Measurements from ENCODE around the gene PSMG1.
"Not testable (repeated sequence)": the region's sequence is repeated elsewhere in the genome, so short reads cannot be mapped to it uniquely, and the experiment has no call there.

Gene PSMG1

DNA sequence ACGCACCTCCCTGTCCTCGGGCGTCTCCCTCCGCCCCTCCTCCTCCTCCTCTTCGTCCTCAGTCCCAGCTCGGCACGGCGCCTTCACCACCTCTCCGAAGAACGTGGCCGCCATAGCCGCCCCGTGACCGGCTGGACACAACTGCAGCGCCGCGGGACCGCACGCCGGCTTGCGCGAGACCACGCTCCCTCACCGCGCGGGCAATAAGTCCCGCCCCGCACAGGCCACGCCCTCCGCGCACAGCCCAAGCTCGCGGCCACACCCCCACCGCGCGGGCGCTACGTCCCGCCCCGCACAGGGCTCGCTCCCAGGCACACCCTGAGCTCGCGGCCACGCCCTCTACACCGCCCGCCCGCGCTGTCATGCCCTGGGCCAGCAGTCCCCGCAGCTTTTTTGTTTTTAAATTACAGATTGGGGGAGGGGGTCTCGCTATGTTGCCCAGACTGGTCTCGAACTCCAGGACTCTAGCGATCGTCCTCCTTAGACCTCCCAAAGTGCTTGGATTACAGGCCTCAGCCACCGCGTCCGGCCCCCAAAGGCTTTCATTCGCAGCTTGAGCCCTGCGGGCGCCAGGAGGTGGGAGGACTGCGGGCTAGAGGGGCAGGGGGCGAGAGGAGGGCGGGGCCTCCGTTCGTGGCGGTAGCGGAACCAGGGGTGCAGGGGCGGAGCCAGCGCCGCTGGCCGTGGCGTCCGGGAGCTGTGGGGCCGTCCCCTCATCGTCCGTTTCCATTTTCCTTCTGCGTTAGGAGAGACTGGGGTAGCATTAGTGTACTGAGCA lies at the start of gene PSMG1:
Gene PSMG1 (minus strand): TSS at position 180 of the 778 bp plus-strand sequence. CDS start 66 bp downstream, at position 114.
- peak; percentile 73 to 96 (median 92) for DNase-seq
- intact Hi-C loops (cut with DNase I) = loop anchor here (2.0 to 5.0 kb wide), 2 partner anchors 129 to 203 kb away; partner anchors contain the start of gene BRWD1

DNA sequence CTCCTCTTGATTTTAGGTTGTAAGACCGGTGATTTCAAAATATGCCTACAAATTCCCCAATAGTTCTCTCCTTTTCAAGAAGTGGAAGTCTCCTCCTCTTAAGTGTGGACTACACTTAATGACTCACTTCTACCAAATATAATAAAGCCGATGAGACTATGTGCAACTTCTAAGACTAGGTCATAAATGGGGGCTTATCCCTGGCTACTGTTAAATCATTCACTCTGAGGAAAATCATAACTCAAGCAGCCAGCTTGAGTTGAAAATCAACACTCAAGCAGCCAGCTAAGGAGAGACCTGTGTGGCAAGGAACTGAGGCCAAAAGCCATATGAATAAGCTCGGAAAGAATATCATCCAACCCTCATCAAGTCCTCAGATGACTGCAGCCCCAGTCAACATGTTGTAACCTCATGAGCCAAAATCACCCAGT lies 49.6 kb upstream of the PSMG1 start:
- intact Hi-C loops (cut with DNase I) = no loop called here
- no peak for DNase-seq

DNA sequence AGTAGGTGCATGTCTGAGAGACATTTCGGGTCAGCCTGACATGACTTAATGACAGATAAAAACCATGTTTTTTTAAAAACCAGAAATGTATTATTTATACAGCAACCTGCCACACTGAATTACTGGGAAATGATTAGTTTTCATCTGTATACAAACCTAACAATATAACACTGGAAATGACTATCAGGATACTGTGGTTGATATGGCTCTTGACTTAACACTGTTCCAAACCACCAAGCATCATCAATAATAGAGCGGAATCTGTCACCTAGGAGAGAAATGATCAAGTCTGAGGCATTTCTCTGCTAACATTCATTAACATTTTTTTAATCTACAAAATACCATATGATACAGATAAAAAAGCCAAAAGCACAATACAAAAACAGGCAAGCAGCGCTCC lies 41.7 kb upstream of the PSMG1 start:
- intact Hi-C loops (cut with DNase I) = no loop called here
- DNase-seq = no peak

DNA sequence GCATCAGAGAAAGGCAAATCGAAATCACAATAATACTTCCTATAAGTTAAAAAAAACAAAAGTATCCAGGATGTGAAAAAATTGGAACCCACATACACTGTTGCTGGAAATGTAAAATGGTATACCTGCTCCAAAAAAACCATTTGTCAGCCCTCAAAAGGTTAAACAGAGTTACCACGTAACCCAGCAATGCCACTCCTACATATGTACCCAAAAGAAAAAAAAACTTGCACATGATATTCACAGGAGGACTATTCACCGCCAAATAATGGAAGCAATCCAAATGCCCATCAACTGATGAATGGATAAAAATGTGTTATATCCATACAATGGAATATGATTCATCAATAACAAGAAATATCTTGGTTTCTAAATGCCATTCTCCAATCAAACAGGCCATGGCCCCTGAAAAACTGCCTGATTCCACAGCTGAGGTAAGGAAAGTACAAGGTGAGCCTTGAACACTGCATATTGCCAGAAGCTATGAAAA lies 38.8 kb upstream of the PSMG1 start:
- intact Hi-C loops (cut with DNase I) = no loop called here
- no peak for DNase-seq

GRCh38 chr21:39221282-39221996 lies 38.2 kb upstream of the PSMG1 start:
- intact Hi-C loops (cut with DNase I) = no loop called here
- no peak for DNase-seq

DNA sequence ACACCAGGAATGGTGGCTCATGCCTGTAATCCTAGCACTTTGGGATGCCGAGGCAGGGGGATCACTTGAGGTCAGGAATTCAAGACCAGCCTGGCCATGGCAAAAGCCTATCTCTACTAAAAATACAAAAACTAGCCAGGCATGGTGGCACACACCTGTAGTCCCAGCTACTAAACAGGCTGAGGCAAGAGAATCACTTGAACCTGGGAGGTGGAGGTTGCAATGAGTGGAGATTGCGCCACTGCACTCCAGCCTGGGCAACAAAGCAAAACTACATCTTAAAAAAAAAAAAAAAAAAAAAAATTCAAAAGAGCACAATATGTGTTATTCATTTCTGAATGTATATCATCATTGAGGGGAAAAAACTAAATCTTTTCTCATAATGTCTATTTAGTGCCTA lies 37.6 kb upstream of the PSMG1 start:
- DNase-seq; intact Hi-C loops (cut with DNase I): not testable (repeated sequence)

- intact Hi-C loops (cut with DNase I) = no loop called here
- DNase-seq = peak in 20 of 42 donors; percentile 7 to 60 (median 26)
Measured at GRCh38 chr21:39220150-39220549, 36.9 kb upstream of the PSMG1 start.

- intact Hi-C loops (cut with DNase I) = no loop called here
- no peak for DNase-seq
Measured at GRCh38 chr21:39218082-39218409, 34.8 kb upstream of the PSMG1 start.

DNA sequence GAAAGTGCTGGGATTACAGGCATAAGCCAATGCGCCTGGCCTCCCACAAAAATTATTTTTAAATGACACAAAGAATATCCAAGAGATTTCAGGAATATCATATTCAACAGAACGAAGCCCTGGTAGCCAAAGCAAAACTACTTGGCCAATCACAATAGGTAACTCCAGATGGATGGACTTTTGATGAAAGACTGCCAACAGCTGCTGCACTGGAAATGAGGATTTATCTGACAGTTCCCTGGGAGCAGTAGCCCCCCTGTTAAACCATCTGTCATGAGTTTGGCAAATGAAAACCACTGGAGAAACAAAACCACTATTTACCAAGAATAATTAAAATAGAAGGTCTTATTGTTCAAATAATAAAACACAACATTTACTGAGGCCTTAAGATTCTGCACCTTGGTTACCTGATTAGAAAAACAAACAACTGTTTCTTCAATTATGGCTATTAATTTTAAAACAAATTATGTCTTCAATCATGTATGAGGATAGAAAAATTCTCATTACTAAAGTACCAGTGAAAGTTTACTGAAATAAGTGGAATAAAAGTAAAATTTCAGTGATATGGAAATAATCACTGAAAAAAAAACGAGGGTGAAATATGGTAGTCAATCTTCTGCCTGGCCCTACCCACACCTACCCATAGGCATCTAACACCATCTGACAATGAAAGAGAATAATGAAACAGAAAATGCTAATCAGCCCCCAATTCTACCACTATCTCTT lies 34.3 kb upstream of the PSMG1 start:
- no peak for DNase-seq
- intact Hi-C loops (cut with DNase I) = no loop called here

DNA sequence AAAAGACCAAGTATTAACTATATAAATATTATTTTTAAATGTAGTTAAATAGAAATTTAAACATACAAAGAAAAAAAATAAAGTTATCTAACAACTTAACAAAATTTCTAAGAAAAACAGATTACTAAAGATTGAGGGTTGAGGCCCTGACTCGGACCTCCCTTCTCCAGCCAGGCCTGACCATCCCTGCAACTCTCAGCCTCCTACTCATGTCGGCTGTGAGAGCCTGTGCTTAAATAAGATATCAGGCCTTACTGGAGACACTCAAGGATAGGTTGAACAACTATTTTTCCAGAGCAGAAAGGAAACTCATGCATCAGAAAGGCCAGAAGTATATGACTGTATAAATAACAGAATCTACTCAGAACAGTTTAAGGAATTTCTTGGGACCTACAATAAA lies 33.0 kb upstream of the PSMG1 start:
- intact Hi-C loops (cut with DNase I) = no loop called here
- DNase-seq = no peak

DNA sequence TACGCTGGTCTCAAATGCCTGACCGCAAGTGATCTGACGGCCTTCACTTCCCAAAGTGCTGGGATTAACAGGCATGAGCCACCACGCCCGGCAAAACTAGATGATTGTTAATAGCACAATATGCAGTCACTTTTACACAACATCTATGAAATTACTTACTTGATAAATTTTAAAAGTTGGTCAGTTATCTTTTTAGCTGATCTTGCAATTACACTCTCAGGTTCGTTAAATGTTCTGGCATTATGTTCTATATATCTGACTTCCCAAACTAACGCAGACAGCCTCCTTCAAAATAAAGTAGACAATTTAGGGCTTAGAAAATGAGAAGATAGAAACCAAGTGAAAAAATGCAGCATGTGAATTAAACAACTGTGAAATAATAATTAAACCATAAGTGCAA lies 31.8 kb upstream of the PSMG1 start:
- DNase-seq = no peak
- intact Hi-C loops (cut with DNase I) = no loop called here

DNA sequence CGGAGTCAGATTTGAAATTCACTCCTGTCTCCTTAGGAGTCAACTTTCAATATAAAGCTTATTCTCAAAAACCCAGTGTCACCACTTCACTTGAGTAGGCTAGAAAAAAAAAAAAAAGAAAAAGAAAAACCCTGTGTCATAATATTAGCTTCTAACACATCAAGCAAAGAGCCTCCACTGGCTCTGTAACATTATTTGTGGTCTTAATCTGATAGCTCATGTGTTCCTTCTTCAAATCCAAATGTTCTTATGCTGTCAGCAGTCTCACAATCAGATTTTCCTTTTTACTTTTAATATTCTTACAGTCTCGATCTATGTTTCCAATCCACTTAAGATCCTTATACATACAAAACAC lies 26.1 kb upstream of the PSMG1 start:
- DNase-seq = no peak
- intact Hi-C loops (cut with DNase I) = no loop called here

- no peak for DNase-seq
- intact Hi-C loops (cut with DNase I) = no loop called here
Measured at GRCh38 chr21:39208624-39209333, 25.5 kb upstream of the PSMG1 start.

- no peak for DNase-seq
- intact Hi-C loops (cut with DNase I) = no loop called here
Measured at GRCh38 chr21:39204134-39204533, 20.9 kb upstream of the PSMG1 start.

GRCh38 chr21:39198800-39199199 lies 15.5 kb upstream of the PSMG1 start:
- intact Hi-C loops (cut with DNase I) = no loop called here
- DNase-seq = no peak

DNA sequence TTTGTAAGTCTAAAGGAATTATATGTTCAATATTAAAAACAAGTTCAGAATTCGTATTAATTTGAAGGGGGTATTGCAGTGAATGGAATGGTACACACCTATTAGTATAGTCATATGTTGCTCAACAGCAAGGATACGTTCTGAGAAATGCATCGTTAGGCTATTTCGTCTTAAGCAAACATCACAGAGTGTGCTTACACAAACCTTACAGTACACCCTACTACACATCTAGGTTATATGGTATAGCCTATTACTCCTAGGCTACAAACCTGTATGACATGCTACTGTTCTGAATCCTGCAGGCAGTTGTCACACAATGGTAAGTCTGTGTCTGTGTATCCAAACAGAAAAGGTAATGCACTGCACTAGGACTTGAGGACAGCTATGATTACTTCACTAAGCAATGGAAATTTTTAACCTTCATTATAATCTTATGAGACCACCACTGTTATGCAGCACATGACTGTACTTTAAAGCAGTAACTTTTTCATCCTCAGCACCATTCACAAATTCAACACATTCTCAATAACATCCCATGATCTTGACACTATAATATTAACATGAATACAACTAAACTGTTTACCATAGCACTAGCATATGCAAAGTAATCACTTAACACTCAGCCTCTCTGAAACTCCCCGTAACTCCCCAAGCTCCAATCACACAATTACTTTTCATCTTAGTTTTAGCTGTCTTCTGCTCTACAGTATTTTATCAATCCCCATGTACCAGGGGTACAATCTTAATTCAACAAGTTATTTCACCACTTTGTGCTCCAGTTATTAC lies 14.4 kb upstream of the PSMG1 start:
- DNase-seq = no peak
- intact Hi-C loops (cut with DNase I) = no loop called here

DNA sequence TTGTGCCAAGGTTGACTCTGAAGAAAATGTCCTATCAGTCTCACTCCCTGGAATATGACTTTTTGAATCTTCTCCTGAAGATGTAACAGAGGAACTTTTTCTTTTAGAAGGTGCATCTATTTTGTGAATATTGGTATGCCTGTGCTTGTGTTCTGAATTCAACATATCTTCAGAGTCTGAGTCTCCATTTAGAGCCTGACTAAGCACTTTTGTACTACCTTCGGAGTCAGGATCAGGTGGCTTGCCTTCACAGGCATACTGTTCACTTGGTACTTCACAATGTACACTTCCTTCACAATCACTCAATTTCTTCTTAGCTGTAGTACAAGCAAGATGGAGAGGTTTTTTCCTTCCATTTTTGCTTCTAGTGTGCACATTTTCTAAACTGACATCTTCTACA lies 13.6 kb upstream of the PSMG1 start:
- no peak for DNase-seq
- intact Hi-C loops (cut with DNase I) = no loop called here

DNA sequence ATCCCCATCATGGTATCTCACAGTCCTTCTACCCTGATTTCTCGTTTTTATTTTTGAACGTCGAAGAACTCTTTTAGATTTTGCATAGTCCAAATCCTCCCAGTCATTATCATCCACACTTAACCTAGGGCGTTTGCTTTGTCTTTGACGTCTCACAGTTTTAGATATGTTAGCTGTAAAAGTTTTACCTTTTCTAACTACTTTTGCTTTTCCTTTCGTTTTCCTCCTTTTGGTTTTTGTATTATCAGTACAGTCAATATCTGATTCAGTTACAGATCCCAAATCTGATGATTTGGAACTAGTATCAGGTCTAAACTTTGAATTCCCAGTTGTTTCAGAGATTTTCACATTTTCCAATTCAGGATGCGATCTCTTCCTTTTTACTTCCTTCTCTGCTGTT lies 13.1 kb upstream of the PSMG1 start:
- intact Hi-C loops (cut with DNase I) = no loop called here
- DNase-seq = no peak

GRCh38 chr21:39193380-39193779 lies 10.1 kb upstream of the PSMG1 start:
- intact Hi-C loops (cut with DNase I) = no loop called here

More at GRCh38 chr21:39193380-39193779, 10.1 kb upstream of the PSMG1 start:
- no peak for DNase-seq
